Lower leg skin (tissue), 3 donors: ENCODE measurements around the gene MRPL34.

Experiments used
- CTCF ChIP-seq, 3 donors: fragments of 450-650 bp; IDR thresholded peaks; one replicate each; pipeline ENCODE4 v1.5.1; 2016; ENCODE audit warnings: antibody characterized with exemption in 3 of 3, mild to moderate bottlenecking in 3 of 3, moderate library complexity in 2 of 3
- POLR2A ChIP-seq, 2 donors: fragments of 450-650 bp; IDR thresholded peaks; one replicate each; pipeline ENCODE4 v1.6.1; 2016 to 2017; ENCODE audit warnings: antibody characterized with exemption in 2 of 2, mild to moderate bottlenecking in 1 of 2, moderate library complexity in 1 of 2

GRCh38 chr19:17351815-17352435 lies 46.3 kb downstream of the MRPL34 start:
- no peak for TF ChIP-seq POLR2A (IDR thresholded peaks at IDR 0.05)
- TF ChIP-seq CTCF (IDR thresholded peaks at IDR 0.05) = no peak
